Endothelial cell (in vitro differentiated cells): Measurements from ENCODE around the gene RRP15. TPM values are rescaled to one million over a fixed set of nuclear protein-coding genes. Genes with fewer than 3 reads are reported as not detected.

Experiments used
- DNase-seq: peaks from one replicate; pipeline ENCODE4 v3.0.0; 2021; ENCODE audit warnings: low spot score
- H3K27ac Mint-ChIP-seq: one replicate; pipeline ENCODE4 v1.8.0; 2021; ENCODE audit warnings: mixed read lengths, inconsistent platforms; ENCODE audit not compliant: unreplicated experiment
- H3K27me3 Mint-ChIP-seq: one replicate; pipeline ENCODE4 v1.8.0; 2021; ENCODE audit warnings: mild to moderate bottlenecking, moderate library complexity, mixed read lengths, inconsistent platforms; ENCODE audit not compliant: unreplicated experiment
- H3K36me3 Mint-ChIP-seq: one replicate; pipeline ENCODE4 v1.8.0; 2021; ENCODE audit warnings: mild to moderate bottlenecking, low read depth, mixed read lengths, inconsistent platforms; ENCODE audit not compliant: unreplicated experiment
- H3K4me1 Mint-ChIP-seq: one replicate; pipeline ENCODE4 v1.8.0; 2021; ENCODE audit warnings: mild to moderate bottlenecking, mixed read lengths, inconsistent platforms; ENCODE audit not compliant: unreplicated experiment
- H3K4me3 Mint-ChIP-seq: one replicate; pipeline ENCODE4 v1.8.0; 2021; ENCODE audit warnings: mild to moderate bottlenecking, mixed read lengths, inconsistent platforms; ENCODE audit not compliant: unreplicated experiment
- H3K9me3 Mint-ChIP-seq: one replicate; pipeline ENCODE4 v1.8.0; 2021; ENCODE audit warnings: mixed read lengths, inconsistent platforms; ENCODE audit not compliant: unreplicated experiment
- total RNA-seq: library from RNA; stranded (reverse); fragmentation: NEBNext Ultra II Directional; extraction: Animal tissue kit (Norgen Biotek cat#: 25700); gene quantifications from one replicate; pipeline ENCODE4 v1.2.1, GENCODE V29; 2021; ENCODE audit not compliant: unreplicated experiment
- TF ChIP-seq, protein P1 (sequence below): fragments of 200-600 bp; sonication (generic); IDR thresholded peaks from one replicate; pipeline ENCODE4 v1.5.0; 2021; ENCODE audit warnings: antibody characterized with exemption; ENCODE audit not compliant: unreplicated experiment

Gene RRP15
- total RNA-seq, 1 donor from 2014 or later, result 11.7 TPM

- Mint-ChIP-seq H3K27me3 (no peaks in the 10 kb centered on the region), H3K27ac (no peak overlapping the region), H3K9me3 (no peaks in the 10 kb centered on the region), H3K4me3 (no peak overlapping the region), H3K4me1 (no peaks in the 10 kb centered on the region), H3K36me3 (no peaks in the 10 kb centered on the region)
- TF ChIP-seq, protein P1, sequence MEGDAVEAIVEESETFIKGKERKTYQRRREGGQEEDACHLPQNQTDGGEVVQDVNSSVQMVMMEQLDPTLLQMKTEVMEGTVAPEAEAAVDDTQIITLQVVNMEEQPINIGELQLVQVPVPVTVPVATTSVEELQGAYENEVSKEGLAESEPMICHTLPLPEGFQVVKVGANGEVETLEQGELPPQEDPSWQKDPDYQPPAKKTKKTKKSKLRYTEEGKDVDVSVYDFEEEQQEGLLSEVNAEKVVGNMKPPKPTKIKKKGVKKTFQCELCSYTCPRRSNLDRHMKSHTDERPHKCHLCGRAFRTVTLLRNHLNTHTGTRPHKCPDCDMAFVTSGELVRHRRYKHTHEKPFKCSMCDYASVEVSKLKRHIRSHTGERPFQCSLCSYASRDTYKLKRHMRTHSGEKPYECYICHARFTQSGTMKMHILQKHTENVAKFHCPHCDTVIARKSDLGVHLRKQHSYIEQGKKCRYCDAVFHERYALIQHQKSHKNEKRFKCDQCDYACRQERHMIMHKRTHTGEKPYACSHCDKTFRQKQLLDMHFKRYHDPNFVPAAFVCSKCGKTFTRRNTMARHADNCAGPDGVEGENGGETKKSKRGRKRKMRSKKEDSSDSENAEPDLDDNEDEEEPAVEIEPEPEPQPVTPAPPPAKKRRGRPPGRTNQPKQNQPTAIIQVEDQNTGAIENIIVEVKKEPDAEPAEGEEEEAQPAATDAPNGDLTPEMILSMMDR, result no peak
- no peak for DNase-seq
Measured at GRCh38 chr1:218303176-218303879, 18.2 kb downstream of the RRP15 start.

GRCh38 chr1:218304281-218305039 is 19.4 kb downstream of the RRP15 start:
- DNase-seq, result no peak

DNA sequence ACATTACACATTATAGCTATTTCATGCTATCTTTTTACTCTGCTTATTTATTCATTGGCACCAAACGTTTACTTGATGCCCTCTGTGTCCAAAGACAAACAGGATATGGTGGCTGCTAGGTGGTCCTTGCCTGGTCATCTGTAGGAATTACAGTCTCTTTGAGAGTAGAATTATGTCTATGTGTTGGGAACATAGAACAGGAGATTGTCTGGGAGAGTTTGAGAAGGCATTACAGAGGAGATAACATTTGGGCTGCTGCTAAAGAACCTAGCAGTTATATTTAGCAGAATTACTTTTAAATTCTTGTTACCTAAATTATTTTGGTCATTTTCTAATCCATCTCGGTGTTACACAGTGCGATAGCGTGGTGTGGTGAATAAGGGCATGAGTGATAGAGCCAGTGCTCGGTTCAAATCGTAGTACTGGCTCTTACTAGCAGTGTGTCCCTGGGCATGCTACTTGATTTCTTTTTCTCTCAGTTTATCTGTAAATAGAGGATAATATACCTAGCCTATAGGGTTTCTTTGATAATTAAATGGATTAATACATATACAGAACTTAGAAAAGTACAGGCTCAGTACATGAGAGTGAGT is 20.5 kb downstream of the RRP15 start:
- Mint-ChIP-seq H3K9me3 (no peaks in the 10 kb centered on the region), H3K4me3 (no peak overlapping the region), H3K4me1 (no peaks in the 10 kb centered on the region), H3K27ac (no peak overlapping the region), H3K36me3 (no peaks in the 10 kb centered on the region), H3K27me3 (no peaks in the 10 kb centered on the region)
- TF ChIP-seq, protein P1, result no peak
- no peak for DNase-seq

More at GRCh38 chr1:218304281-218305039, 19.4 kb downstream of the RRP15 start:
- no peaks in the 10 kb centered on the region for H3K27me3 Mint-ChIP-seq
- H3K4me3 Mint-ChIP-seq, result no peak overlapping the region
- no peaks in the 10 kb centered on the region for H3K9me3 Mint-ChIP-seq
- TF ChIP-seq, protein P1, result no peak
- H3K36me3 Mint-ChIP-seq, result no peaks in the 10 kb centered on the region
- no peak overlapping the region for H3K27ac Mint-ChIP-seq
- no peaks in the 10 kb centered on the region for H3K4me1 Mint-ChIP-seq

- Mint-ChIP-seq H3K9me3 (no peaks in the 10 kb centered on the region), H3K4me1 (peaks cover 11% of the 10 kb centered on the region), H3K4me3 (no peak overlapping the region), H3K27me3 (no peaks in the 10 kb centered on the region), H3K27ac (no peak overlapping the region), H3K36me3 (no peaks in the 10 kb centered on the region)
- no peak for DNase-seq
- TF ChIP-seq, protein P1, result no peak
Measured at GRCh38 chr1:218312509-218312908, 27.4 kb downstream of the RRP15 start.
